HUES64 (cell line): ENCODE results near the gene CAVIN1.
"Not testable (repeated sequence)": the region's sequence is repeated elsewhere in the genome, so short reads cannot be mapped to it uniquely, and the experiment has no call there.

Source experiments
- H3K27ac ChIP-seq: 2 replicates; pipeline ENCODE4 v1.7.0; 2013; ENCODE audit warnings: low read depth, low read length, inconsistent platforms
- H3K27me3 ChIP-seq: 2 replicates; pipeline ENCODE4 v1.6.1; 2013; ENCODE audit warnings: mild to moderate bottlenecking, low read length; ENCODE audit not compliant: insufficient read depth
- H3K36me3 ChIP-seq: 2 replicates; pipeline ENCODE4 v1.6.1; 2013; ENCODE audit warnings: mild to moderate bottlenecking, low read length; ENCODE audit not compliant: insufficient read depth
- H3K4me1 ChIP-seq: 2 replicates; pipeline ENCODE4 v1.6.1; 2013; ENCODE audit warnings: mild to moderate bottlenecking, low read length, moderate library complexity; ENCODE audit not compliant: insufficient read depth
- H3K4me3 ChIP-seq: 2 replicates; pipeline ENCODE4 v1.5.1; 2013; ENCODE audit warnings: mild to moderate bottlenecking, low read length, moderate library complexity
- H3K9ac ChIP-seq: 2 replicates; pipeline ENCODE4 v1.6.1; 2013; ENCODE audit warnings: mild to moderate bottlenecking, low read depth, low read length
- H3K9me3 ChIP-seq: 2 replicates; pipeline ENCODE4 v1.6.1; 2013; ENCODE audit warnings: low read depth, low read length; ENCODE audit not compliant: insufficient read depth
- WGBS: fragments of 150-250, 120-280 bp; methylation state at CpG from one replicate; pipeline ENCODE4 v1.1.7; 2013; ENCODE audit warnings: missing lambda C conversion rate; 5-methylcytosine and 5-hydroxymethylcytosine counted together

The CAVIN1 gene

GRCh38 chr17:42402117-42402516 lies 20.9 kb downstream of the CAVIN1 start:
- Histone ChIP-seq H3K27ac (peak overlapping the region; percentile 80), H3K9ac (peak overlapping the region; percentile 37; the same call in 1 of the 2 replicates), H3K36me3 (peaks cover 14% of the 10 kb centered on the region; the same call in 1 of the 2 replicates), H3K9me3 (no peaks in the 10 kb centered on the region), H3K4me1 (peaks cover 33% of the 10 kb centered on the region), H3K27me3 (no peaks in the 10 kb centered on the region), H3K4me3 (no peak overlapping the region)
- WGBS = 17% methylated on average over 3 of the region's 3 CpGs

- H3K9ac ChIP-seq, H3K9me3 ChIP-seq, H3K4me3 ChIP-seq, H3K27me3 ChIP-seq, H3K27ac ChIP-seq: not testable (repeated sequence)
- H3K4me1 ChIP-seq = peaks cover 26% of the 10 kb centered on the region
- peaks cover 14% of the 10 kb centered on the region; the same call in 1 of the 2 replicates for H3K36me3 ChIP-seq
- 91% methylated on average over 8 of the region's 8 CpGs for WGBS
Observed at GRCh38 chr17:42400844-42401375, 22.1 kb downstream of the CAVIN1 start.

GRCh38 chr17:42399948-42400843 lies 22.9 kb downstream of the CAVIN1 start:
- Histone ChIP-seq H3K4me1 (peaks cover 26% of the 10 kb centered on the region), H3K27ac (peak overlapping the region; percentile 20; the same call in 1 of the 2 replicates), H3K36me3 (peaks cover 14% of the 10 kb centered on the region; the same call in 1 of the 2 replicates), H3K4me3 (no peak overlapping the region), H3K27me3 (no peaks in the 10 kb centered on the region), H3K9me3 (no peaks in the 10 kb centered on the region), H3K9ac (no peak overlapping the region)
- 64% methylated on average over 6 of the region's 6 CpGs for WGBS

GRCh38 chr17:42399121-42399520 lies 23.9 kb downstream of the CAVIN1 start:
- Histone ChIP-seq H3K27me3 (no peaks in the 10 kb centered on the region), H3K9ac (no peak overlapping the region), H3K36me3 (peaks cover 5% of the 10 kb centered on the region; the same call in 1 of the 2 replicates), H3K27ac (no peak overlapping the region), H3K4me3 (no peak overlapping the region), H3K4me1 (peaks cover 26% of the 10 kb centered on the region), H3K9me3 (no peaks in the 10 kb centered on the region)
- WGBS = 88% methylated on average over 2 of the region's 2 CpGs

GRCh38 chr17:42395601-42396000 lies 27.5 kb downstream of the CAVIN1 start:
- H3K27me3 ChIP-seq, H3K36me3 ChIP-seq, H3K4me3 ChIP-seq, H3K27ac ChIP-seq, H3K9me3 ChIP-seq, H3K9ac ChIP-seq: not testable (repeated sequence)
- peaks cover 11% of the 10 kb centered on the region for H3K4me1 ChIP-seq
- 95% methylated on average over 8 of the region's 8 CpGs for WGBS

GRCh38 chr17:42394838-42395237 lies 28.2 kb downstream of the CAVIN1 start:
- Histone ChIP-seq H3K4me1 (peaks cover 10% of the 10 kb centered on the region), H3K27me3 (no peaks in the 10 kb centered on the region), H3K9ac (no peak overlapping the region), H3K4me3 (no peak overlapping the region), H3K9me3 (no peaks in the 10 kb centered on the region), H3K36me3 (no peaks in the 10 kb centered on the region), H3K27ac (no peak overlapping the region)
- WGBS = 96% methylated on average over 4 of the region's 4 CpGs

GRCh38 chr17:42392692-42393415 lies 30.2 kb downstream of the CAVIN1 start:
- Histone ChIP-seq H3K4me3 (no peak overlapping the region), H3K27ac (no peak overlapping the region), H3K4me1 (peaks cover 15% of the 10 kb centered on the region), H3K27me3 (no peaks in the 10 kb centered on the region), H3K9me3 (no peaks in the 10 kb centered on the region), H3K9ac (no peak overlapping the region), H3K36me3 (no peaks in the 10 kb centered on the region)
- 87% methylated on average over 4 of the region's 4 CpGs for WGBS

- not testable (repeated sequence) for H3K9ac ChIP-seq, H3K27ac ChIP-seq, H3K9me3 ChIP-seq, H3K27me3 ChIP-seq, H3K36me3 ChIP-seq, H3K4me3 ChIP-seq
- peaks cover 21% of the 10 kb centered on the region for H3K4me1 ChIP-seq
- 96% methylated on average over 8 of the region's 8 CpGs for WGBS
Observed at GRCh38 chr17:42391439-42391838, 31.6 kb downstream of the CAVIN1 start.

- H3K27me3 ChIP-seq = no peaks in the 10 kb centered on the region
- no peaks in the 10 kb centered on the region for H3K36me3 ChIP-seq
- WGBS = 93% methylated on average over 1 of the region's 5 CpGs
- H3K9ac ChIP-seq = no peak overlapping the region
- H3K4me1 ChIP-seq = peaks cover 22% of the 10 kb centered on the region
- H3K9me3 ChIP-seq = no peaks in the 10 kb centered on the region
- no peak overlapping the region for H3K27ac ChIP-seq
- H3K4me3 ChIP-seq = no peak overlapping the region
Observed at GRCh38 chr17:42389899-42390298, 33.2 kb downstream of the CAVIN1 start.

GRCh38 chr17:42389135-42389417 lies 34.0 kb downstream of the CAVIN1 start:
- peak overlapping the region; percentile 51 for H3K4me3 ChIP-seq
- H3K4me1 ChIP-seq = peaks cover 22% of the 10 kb centered on the region
- WGBS = 63% methylated on average over 11 of the region's 11 CpGs
- peak overlapping the region; percentile 63 for H3K27ac ChIP-seq
- peak overlapping the region; percentile 54 for H3K9ac ChIP-seq
- H3K9me3 ChIP-seq = no peaks in the 10 kb centered on the region
- H3K27me3 ChIP-seq = no peaks in the 10 kb centered on the region
- no peaks in the 10 kb centered on the region for H3K36me3 ChIP-seq
